Endothelial cell (in vitro differentiated cells): ENCODE data around the gene MECR. TPM values are rescaled to one million over a fixed set of nuclear protein-coding genes. Genes with fewer than 3 reads are reported as not detected.
"Not testable (repeated sequence)": the region's sequence is repeated elsewhere in the genome, so short reads cannot be mapped to it uniquely, and the experiment has no call there.

Source experiments
- DNase-seq: peaks from one replicate; pipeline ENCODE4 v3.0.0; 2021; ENCODE audit warnings: low spot score
- H3K27ac Mint-ChIP-seq: one replicate; pipeline ENCODE4 v1.8.0; 2021; ENCODE audit warnings: mixed read lengths, inconsistent platforms; ENCODE audit not compliant: unreplicated experiment
- H3K27me3 Mint-ChIP-seq: one replicate; pipeline ENCODE4 v1.8.0; 2021; ENCODE audit warnings: mild to moderate bottlenecking, moderate library complexity, mixed read lengths, inconsistent platforms; ENCODE audit not compliant: unreplicated experiment
- H3K36me3 Mint-ChIP-seq: one replicate; pipeline ENCODE4 v1.8.0; 2021; ENCODE audit warnings: mild to moderate bottlenecking, low read depth, mixed read lengths, inconsistent platforms; ENCODE audit not compliant: unreplicated experiment
- H3K4me1 Mint-ChIP-seq: one replicate; pipeline ENCODE4 v1.8.0; 2021; ENCODE audit warnings: mild to moderate bottlenecking, mixed read lengths, inconsistent platforms; ENCODE audit not compliant: unreplicated experiment
- H3K4me3 Mint-ChIP-seq: one replicate; pipeline ENCODE4 v1.8.0; 2021; ENCODE audit warnings: mild to moderate bottlenecking, mixed read lengths, inconsistent platforms; ENCODE audit not compliant: unreplicated experiment
- H3K9me3 Mint-ChIP-seq: one replicate; pipeline ENCODE4 v1.8.0; 2021; ENCODE audit warnings: mixed read lengths, inconsistent platforms; ENCODE audit not compliant: unreplicated experiment
- total RNA-seq: library from RNA; stranded (reverse); fragmentation: NEBNext Ultra II Directional; extraction: Animal tissue kit (Norgen Biotek cat#: 25700); gene quantifications from one replicate; pipeline ENCODE4 v1.2.1, GENCODE V29; 2021; ENCODE audit not compliant: unreplicated experiment
- TF ChIP-seq, protein P1 (sequence below): fragments of 200-600 bp; sonication (generic); IDR thresholded peaks from one replicate; pipeline ENCODE4 v1.5.0; 2021; ENCODE audit warnings: antibody characterized with exemption; ENCODE audit not compliant: unreplicated experiment

MECR gene
- total RNA-seq, 1 donor from 2014 or later, result 20.2 TPM

DNA sequence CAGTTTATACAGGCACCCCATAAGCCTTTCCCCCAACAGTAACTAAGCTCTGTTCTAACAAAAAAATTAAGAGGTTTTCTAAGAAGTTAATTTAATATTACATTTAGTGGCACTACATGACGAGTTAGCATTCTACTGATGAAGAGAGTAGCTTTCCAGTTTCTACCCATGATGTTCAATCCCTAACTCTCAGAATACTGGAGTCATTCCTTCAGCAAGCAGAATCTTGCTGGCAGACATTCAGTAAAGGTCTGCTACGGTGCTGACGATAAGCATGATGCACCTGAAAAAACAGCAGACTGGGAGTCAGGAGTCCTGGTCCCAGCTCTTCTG, 73.5 kb downstream of the MECR start:
- DNase-seq, result no peak
- no peak overlapping the region for H3K4me3 Mint-ChIP-seq
- H3K9me3 Mint-ChIP-seq, result no peaks in the 10 kb centered on the region
- TF ChIP-seq, protein P1, sequence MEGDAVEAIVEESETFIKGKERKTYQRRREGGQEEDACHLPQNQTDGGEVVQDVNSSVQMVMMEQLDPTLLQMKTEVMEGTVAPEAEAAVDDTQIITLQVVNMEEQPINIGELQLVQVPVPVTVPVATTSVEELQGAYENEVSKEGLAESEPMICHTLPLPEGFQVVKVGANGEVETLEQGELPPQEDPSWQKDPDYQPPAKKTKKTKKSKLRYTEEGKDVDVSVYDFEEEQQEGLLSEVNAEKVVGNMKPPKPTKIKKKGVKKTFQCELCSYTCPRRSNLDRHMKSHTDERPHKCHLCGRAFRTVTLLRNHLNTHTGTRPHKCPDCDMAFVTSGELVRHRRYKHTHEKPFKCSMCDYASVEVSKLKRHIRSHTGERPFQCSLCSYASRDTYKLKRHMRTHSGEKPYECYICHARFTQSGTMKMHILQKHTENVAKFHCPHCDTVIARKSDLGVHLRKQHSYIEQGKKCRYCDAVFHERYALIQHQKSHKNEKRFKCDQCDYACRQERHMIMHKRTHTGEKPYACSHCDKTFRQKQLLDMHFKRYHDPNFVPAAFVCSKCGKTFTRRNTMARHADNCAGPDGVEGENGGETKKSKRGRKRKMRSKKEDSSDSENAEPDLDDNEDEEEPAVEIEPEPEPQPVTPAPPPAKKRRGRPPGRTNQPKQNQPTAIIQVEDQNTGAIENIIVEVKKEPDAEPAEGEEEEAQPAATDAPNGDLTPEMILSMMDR, result no peak
- no peak overlapping the region for H3K27ac Mint-ChIP-seq
- H3K4me1 Mint-ChIP-seq, result peaks cover 13% of the 10 kb centered on the region
- H3K27me3 Mint-ChIP-seq, result no peaks in the 10 kb centered on the region
- H3K36me3 Mint-ChIP-seq, result peaks cover 18% of the 10 kb centered on the region

DNA sequence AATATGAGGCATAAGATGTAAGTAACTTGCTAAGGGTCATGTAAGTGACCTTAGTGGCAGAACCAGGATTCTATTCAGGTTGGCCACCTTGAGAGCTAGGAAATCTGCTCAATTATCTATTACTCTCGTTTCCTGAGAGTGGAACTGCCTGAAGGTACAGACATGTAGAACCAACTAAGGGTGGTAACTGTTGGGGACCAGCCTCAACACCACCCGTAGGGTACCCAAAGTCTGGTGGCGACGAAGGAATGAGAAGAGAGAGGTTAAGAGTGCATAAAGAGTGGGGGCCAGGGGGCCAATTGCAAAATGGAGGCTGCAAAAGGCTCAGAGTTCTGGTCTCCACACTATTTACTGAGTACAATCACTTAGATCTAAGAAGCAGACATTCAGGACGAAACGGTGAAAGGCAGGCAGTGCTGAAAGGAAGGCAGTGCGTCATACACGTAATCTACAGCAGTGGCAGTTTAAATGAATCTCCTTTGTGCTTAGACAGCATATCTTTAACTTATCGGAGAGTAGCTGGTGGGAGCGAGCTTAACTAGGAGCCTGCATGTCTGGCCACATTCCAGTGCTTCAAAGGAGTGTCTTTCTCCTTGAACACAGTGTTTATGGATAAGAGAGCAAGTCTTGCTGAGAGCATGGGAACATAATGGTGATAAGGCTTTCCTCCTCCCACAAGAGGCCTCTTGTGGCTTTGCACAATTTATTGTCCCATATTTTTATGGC, 74.0 kb downstream of the MECR start:
- H3K9me3 Mint-ChIP-seq, result no peaks in the 10 kb centered on the region
- H3K27me3 Mint-ChIP-seq, result no peaks in the 10 kb centered on the region
- H3K4me3 Mint-ChIP-seq, result peak overlapping the region; percentile 58
- DNase-seq, result no peak
- peak overlapping the region; percentile 81 for H3K27ac Mint-ChIP-seq
- peaks cover 24% of the 10 kb centered on the region for H3K36me3 Mint-ChIP-seq
- TF ChIP-seq, protein P1, result no peak
- H3K4me1 Mint-ChIP-seq, result peaks cover 13% of the 10 kb centered on the region

DNA sequence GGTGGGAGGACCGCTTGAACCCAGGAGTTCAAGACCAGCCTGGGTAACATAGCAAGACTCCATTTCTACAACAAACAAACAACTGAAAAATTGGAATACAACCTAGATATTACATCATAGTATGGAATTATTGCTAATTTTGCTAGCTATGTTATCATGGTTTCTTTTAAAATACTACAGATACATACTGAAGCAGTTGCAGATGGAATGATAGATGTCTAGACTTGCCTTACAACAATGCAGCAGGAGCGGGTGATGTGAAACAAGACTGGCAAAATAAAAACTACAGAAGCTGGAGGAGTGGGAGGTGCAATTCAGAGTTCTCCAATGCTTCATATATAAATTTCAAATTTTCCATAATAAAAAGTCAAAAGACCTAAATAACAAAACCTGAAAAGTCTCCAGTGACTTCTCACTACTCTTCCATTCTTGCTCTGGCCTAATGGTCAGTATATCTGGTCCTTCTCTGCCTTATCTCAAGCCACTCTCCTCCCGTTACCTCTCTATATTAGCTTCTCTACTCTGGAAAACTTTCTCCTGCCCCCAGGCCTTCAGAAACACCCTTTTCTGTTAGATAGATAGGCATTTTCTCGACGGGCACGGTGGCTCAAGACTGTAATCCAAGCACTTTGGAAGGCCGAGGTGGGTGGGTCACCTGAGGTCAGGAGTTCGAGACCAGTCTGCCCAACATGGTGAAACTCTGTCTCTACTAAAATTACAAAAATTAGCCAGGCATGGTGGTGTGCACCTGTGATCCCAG, 78.5 kb downstream of the MECR start:
- H3K4me3 Mint-ChIP-seq, result no peak overlapping the region
- H3K27me3 Mint-ChIP-seq, result peaks cover 5% of the 10 kb centered on the region
- H3K4me1 Mint-ChIP-seq, result peaks cover 5% of the 10 kb centered on the region
- TF ChIP-seq, protein P1, result no peak
- H3K9me3 Mint-ChIP-seq, result no peaks in the 10 kb centered on the region
- H3K27ac Mint-ChIP-seq, result no peak overlapping the region
- no peak for DNase-seq
- H3K36me3 Mint-ChIP-seq, result peaks cover 51% of the 10 kb centered on the region

DNA sequence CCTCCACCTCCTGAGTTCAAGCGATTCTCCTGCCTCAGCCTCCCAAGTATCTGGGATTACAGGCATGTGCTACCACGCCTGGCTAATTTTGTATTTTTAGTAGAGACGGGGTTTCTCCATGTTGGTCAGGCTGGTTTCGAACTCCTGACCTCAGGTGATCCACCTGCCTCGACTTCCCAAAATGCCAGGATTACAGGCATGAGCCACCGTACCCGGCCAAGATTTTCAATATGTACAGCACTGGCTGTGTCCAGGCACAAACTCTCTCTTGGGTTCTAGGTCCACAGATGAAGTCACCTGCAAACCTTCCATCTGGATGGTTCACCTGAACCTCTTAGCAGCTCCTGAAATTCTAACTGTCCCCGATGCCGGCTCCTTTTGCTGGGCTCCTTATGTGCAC, 80.4 kb downstream of the MECR start:
- H3K27me3 Mint-ChIP-seq, H3K9me3 Mint-ChIP-seq, H3K4me3 Mint-ChIP-seq, H3K27ac Mint-ChIP-seq, H3K4me1 Mint-ChIP-seq, DNase-seq: not testable (repeated sequence)
- H3K36me3 Mint-ChIP-seq, result peaks cover 60% of the 10 kb centered on the region

DNA sequence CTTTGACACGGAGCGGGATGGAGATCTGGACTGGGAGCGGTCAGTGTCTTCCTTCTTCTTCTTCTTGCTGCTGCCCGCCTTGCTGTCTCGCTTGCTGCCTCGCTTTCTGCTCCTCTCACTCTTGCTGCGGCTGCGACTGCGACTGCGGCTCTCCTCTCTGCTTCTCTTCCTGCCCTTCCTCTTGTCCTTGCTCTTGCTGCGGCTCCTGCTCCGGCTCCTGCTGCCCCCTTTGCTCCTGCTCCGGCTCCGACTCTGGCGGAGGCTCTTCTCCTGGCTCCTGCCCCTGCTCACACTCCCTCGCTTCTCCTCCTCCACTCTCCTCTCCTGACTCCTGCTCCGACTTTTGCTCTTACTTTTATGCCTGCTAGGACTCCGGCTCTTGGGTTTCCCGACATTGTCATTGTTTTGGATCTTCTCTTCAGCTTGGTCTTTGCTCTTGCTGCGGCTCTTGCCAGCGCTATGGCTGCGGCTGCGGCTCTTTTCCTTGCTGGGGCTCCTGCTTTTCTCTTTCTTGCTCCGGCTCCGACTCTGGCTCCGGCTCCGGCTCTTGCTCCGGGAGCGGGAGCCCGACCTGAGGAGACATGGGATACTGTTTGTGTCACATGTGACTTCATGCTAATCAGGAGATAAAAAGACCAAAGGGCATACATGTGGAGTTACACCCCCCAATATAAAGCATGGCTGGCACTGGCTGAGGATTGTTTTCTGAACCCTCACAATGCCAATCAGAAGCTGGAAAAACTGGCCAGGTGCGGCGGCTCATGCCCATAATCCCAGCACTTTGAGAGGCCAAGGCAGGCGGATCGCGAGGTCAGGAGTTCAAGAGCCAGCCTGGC, 81.9 kb downstream of the MECR start:
- H3K36me3 Mint-ChIP-seq, result peaks cover 61% of the 10 kb centered on the region
- no peak overlapping the region for H3K27ac Mint-ChIP-seq
- TF ChIP-seq, protein P1, result no peak
- DNase-seq, result no peak
- no peaks in the 10 kb centered on the region for H3K9me3 Mint-ChIP-seq
- no peaks in the 10 kb centered on the region for H3K4me1 Mint-ChIP-seq
- peaks cover 5% of the 10 kb centered on the region for H3K27me3 Mint-ChIP-seq
- peak overlapping the region; percentile 71 for H3K4me3 Mint-ChIP-seq
